22Rv1 (cell line): ENCODE results near the gene PCCA.
"Not testable (repeated sequence)": the region's sequence is repeated elsewhere in the genome, so short reads cannot be mapped to it uniquely, and the experiment has no call there.

ENCODE experiments used
- H3K27ac ChIP-seq: fragments of 450-650 bp; 2 replicates; pipeline ENCODE4 v1.5.1; 2017
- CTCF ChIP-seq: fragments of 450-650 bp; IDR thresholded peaks from 2 replicates; pipeline ENCODE4 v1.5.1; 2017; ENCODE audit warnings: mild to moderate bottlenecking
- ZFX ChIP-seq: fragments of 450-650 bp; IDR thresholded peaks from 2 replicates; pipeline ENCODE4 v1.6.1; 2017; ENCODE audit warnings: antibody characterized with exemption, borderline replicate concordance

The PCCA gene

GRCh38 chr13:100314132-100314910 is 225.4 kb downstream of the PCCA start:
- no peak overlapping the region for H3K27ac ChIP-seq
- TF ChIP-seq CTCF: no peak
- TF ChIP-seq ZFX: no peak

- no peak overlapping the region for H3K27ac ChIP-seq
- no peak for TF ChIP-seq ZFX
- no peak for TF ChIP-seq CTCF
Measured at GRCh38 chr13:100315522-100315921, 226.6 kb downstream of the PCCA start.

- not testable (repeated sequence) for H3K27ac ChIP-seq
Measured at GRCh38 chr13:100318473-100318872, 229.6 kb downstream of the PCCA start.

- H3K27ac ChIP-seq: no peak overlapping the region
- no peak for TF ChIP-seq CTCF
- TF ChIP-seq ZFX: no peak
Measured at GRCh38 chr13:100323937-100324336, 235.0 kb downstream of the PCCA start.

GRCh38 chr13:100330662-100331061 is 241.8 kb downstream of the PCCA start:
- no peak for TF ChIP-seq CTCF
- TF ChIP-seq ZFX: no peak
- H3K27ac ChIP-seq: no peak overlapping the region

GRCh38 chr13:100333141-100333540 is 244.2 kb downstream of the PCCA start:
- H3K27ac ChIP-seq: no peak overlapping the region
- no peak for TF ChIP-seq CTCF
- no peak for TF ChIP-seq ZFX

GRCh38 chr13:100334214-100334613 is 245.3 kb downstream of the PCCA start:
- TF ChIP-seq ZFX: no peak
- TF ChIP-seq CTCF: no peak
- no peak overlapping the region for H3K27ac ChIP-seq
